PC-3 (cell line): Measurements from ENCODE around the gene ATP6V1G3.

Experiments used
- EZH2 ChIP-seq: fragments of 300-600 bp; sonication (generic); IDR thresholded peaks from one replicate; pipeline ENCODE4 v1.6.1; 2017; ENCODE audit warnings: antibody characterized with exemption, mild to moderate bottlenecking, low read length; ENCODE audit not compliant: unreplicated experiment
- TF ChIP-seq, protein P1 (sequence below): fragments of 300-600 bp; sonication (generic); conservative IDR thresholded peaks from 2 replicates; pipeline ENCODE4 v1.5.1; 2017; ENCODE audit warnings: antibody characterized with exemption, low read depth, mild to moderate bottlenecking, low read length

- TF ChIP-seq, protein P1, sequence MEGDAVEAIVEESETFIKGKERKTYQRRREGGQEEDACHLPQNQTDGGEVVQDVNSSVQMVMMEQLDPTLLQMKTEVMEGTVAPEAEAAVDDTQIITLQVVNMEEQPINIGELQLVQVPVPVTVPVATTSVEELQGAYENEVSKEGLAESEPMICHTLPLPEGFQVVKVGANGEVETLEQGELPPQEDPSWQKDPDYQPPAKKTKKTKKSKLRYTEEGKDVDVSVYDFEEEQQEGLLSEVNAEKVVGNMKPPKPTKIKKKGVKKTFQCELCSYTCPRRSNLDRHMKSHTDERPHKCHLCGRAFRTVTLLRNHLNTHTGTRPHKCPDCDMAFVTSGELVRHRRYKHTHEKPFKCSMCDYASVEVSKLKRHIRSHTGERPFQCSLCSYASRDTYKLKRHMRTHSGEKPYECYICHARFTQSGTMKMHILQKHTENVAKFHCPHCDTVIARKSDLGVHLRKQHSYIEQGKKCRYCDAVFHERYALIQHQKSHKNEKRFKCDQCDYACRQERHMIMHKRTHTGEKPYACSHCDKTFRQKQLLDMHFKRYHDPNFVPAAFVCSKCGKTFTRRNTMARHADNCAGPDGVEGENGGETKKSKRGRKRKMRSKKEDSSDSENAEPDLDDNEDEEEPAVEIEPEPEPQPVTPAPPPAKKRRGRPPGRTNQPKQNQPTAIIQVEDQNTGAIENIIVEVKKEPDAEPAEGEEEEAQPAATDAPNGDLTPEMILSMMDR = no peak
- no peak for TF ChIP-seq EZH2
These were observed 58.8 kb downstream of the ATP6V1G3 start for GRCh38 chr1:198481661-198482060.
